ENCODE measurements around the gene SMARCAD1. TPM values are rescaled to one million over a fixed set of nuclear protein-coding genes. Genes with fewer than 3 reads are reported as not detected.

Gene SMARCAD1
- polyA plus RNA-seq, 1 of the 3 experiments (the other 2 are of a cell fraction), result 10.7 TPM

DNA sequence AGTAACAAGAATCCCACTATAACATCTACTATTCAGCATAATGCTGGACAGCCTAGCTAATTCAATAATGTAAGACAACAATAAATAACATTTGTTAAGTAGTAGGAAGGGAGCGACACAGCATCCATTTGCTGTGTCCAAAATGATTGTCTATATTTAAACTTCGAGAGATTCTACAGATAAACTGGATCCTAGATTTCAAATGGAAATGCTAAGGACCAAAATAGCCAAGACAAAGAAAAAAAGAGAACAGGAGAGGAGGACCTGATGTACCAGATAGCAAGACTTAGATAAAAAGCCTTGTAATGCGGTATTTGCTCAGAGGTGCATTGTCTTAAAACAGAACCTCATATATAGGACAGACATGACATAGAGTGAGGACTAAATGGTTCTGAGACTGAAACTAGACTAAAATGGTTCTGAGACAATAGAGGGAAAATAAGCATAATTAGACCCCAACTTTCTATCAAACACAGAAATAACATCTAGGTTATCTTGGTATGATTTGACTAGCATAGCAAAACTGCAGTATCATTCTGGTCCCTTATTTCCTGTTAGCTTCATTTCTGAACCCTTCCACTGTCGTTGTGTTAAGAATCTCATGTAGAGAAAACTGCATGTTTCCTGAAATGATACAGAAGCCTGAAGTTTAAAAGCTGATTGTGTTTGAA, 131.2 kb downstream of the SMARCAD1 start (continued):
- TF ChIP-seq, protein P1, sequence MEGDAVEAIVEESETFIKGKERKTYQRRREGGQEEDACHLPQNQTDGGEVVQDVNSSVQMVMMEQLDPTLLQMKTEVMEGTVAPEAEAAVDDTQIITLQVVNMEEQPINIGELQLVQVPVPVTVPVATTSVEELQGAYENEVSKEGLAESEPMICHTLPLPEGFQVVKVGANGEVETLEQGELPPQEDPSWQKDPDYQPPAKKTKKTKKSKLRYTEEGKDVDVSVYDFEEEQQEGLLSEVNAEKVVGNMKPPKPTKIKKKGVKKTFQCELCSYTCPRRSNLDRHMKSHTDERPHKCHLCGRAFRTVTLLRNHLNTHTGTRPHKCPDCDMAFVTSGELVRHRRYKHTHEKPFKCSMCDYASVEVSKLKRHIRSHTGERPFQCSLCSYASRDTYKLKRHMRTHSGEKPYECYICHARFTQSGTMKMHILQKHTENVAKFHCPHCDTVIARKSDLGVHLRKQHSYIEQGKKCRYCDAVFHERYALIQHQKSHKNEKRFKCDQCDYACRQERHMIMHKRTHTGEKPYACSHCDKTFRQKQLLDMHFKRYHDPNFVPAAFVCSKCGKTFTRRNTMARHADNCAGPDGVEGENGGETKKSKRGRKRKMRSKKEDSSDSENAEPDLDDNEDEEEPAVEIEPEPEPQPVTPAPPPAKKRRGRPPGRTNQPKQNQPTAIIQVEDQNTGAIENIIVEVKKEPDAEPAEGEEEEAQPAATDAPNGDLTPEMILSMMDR (IDR thresholded peaks at IDR 0.05), result no peak
- TF ChIP-seq, protein P2, sequence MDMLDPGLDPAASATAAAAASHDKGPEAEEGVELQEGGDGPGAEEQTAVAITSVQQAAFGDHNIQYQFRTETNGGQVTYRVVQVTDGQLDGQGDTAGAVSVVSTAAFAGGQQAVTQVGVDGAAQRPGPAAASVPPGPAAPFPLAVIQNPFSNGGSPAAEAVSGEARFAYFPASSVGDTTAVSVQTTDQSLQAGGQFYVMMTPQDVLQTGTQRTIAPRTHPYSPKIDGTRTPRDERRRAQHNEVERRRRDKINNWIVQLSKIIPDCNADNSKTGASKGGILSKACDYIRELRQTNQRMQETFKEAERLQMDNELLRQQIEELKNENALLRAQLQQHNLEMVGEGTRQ (IDR thresholded peaks at IDR 0.05; ENCODE audit: borderline replicate concordance, low read depth, low read length), result no peak

DNA sequence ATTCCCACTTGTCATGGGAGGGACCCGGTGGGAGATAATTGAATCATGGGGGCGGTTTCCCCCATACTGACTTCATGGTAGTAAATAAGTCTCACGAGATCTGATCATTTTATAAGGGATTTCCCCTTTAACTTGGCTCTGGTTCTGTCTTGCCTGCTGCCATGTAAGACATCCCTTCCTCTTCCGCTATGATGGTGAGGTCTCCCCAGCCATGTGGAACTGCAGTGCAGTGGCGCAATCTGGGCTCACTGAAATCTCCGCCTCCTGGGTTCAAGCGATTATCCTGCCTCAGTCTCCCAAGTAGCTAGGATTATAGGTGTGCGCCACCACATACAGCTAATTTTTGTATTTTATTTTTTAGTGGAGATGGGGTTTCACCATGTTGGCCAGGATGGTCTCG, 132.1 kb downstream of the SMARCAD1 start:
- Histone ChIP-seq H3K4me2 (no peak overlapping the region), H3K36me3 (replicated peaks in 1 of 2; ENCODE audit: control insufficient read depth in 1 of 2, insufficient read depth in 2 of 2, low read length in 1 of 2) (no peaks in the 10 kb centered on the region), H3K9me2 (no peaks in the 10 kb centered on the region), H3K4me1 (ENCODE audit: control insufficient read depth in 1 of 2, insufficient read depth in 2 of 2, low read depth in 1 of 2, low read length in 1 of 2) (no peaks in the 10 kb centered on the region; a peak in 1 of 4 replicates), H3K4me3 (ENCODE audit: low read depth in 2 of 2, low read length in 1 of 2) (no peak overlapping the region), H3K79me2 (ENCODE audit: insufficient read depth) (no peaks in the 10 kb centered on the region), H3K9ac (no peak overlapping the region), H3F3A (replicated peaks; ENCODE audit: insufficient read depth) (no peaks in the 10 kb centered on the region), H4K20me1 (ENCODE audit: insufficient read depth) (no peaks in the 10 kb centered on the region), H3K27me3 (ENCODE audit: insufficient read depth) (no peaks in the 10 kb centered on the region), H3K27ac (ENCODE audit: low read depth in 2 of 2, low read length in 1 of 2) (no peak overlapping the region), H2AFZ (ENCODE audit: low read depth) (no peak overlapping the region), H3K9me3 (no peaks in the 10 kb centered on the region)
- no peak for DNase-seq
- TF ChIP-seq YY1 (IDR thresholded peaks at IDR 0.05; ENCODE audit: low read depth) (no peak), RAD21 (IDR thresholded peaks at IDR 0.05; ENCODE audit: low read length) (no peak), TAF1 (IDR thresholded peaks at IDR 0.05; ENCODE audit: borderline replicate concordance, low read depth, low read length) (no peak), ELF1 (IDR thresholded peaks at IDR 0.05) (no peak), EZH2phosphoT487 (IDR thresholded peaks at IDR 0.05; ENCODE audit: borderline replicate concordance, low read depth) (no peak)
- TF ChIP-seq, protein P3, sequence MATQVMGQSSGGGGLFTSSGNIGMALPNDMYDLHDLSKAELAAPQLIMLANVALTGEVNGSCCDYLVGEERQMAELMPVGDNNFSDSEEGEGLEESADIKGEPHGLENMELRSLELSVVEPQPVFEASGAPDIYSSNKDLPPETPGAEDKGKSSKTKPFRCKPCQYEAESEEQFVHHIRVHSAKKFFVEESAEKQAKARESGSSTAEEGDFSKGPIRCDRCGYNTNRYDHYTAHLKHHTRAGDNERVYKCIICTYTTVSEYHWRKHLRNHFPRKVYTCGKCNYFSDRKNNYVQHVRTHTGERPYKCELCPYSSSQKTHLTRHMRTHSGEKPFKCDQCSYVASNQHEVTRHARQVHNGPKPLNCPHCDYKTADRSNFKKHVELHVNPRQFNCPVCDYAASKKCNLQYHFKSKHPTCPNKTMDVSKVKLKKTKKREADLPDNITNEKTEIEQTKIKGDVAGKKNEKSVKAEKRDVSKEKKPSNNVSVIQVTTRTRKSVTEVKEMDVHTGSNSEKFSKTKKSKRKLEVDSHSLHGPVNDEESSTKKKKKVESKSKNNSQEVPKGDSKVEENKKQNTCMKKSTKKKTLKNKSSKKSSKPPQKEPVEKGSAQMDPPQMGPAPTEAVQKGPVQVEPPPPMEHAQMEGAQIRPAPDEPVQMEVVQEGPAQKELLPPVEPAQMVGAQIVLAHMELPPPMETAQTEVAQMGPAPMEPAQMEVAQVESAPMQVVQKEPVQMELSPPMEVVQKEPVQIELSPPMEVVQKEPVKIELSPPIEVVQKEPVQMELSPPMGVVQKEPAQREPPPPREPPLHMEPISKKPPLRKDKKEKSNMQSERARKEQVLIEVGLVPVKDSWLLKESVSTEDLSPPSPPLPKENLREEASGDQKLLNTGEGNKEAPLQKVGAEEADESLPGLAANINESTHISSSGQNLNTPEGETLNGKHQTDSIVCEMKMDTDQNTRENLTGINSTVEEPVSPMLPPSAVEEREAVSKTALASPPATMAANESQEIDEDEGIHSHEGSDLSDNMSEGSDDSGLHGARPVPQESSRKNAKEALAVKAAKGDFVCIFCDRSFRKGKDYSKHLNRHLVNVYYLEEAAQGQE (IDR thresholded peaks at IDR 0.05; ENCODE audit: low read depth, low read length), result no peak
- 74% methylated on average over 9 of the region's 9 CpGs for WGBS (ENCODE audit: low lambda C conversion rate)
- ChIA-PET CTCF (interaction anchor here (1.0 to 1.4 kb wide), 4 partner anchors 9 to 67 kb away, joined by 3 to 4 read pairs (median 3); no protein-coding TSS in a partner anchor), POLR2A (no interaction called here)

Other genes with a start within 250 kb of the SMARCAD1 start
- gene HPGDS, start 135.0 kb downstream of the SMARCAD1 start, polyA plus RNA-seq (2012; rRNA removed), result not detected in 2 replicates
- 36.7 and 39.2 TPM in 2 replicates for gene PDLIM5, start 244.1 kb downstream of the SMARCAD1 start, polyA plus RNA-seq (2012; rRNA removed)